Cardiac septum (tissue), 1 donor: ENCODE measurements around the gene SLC9A9. TPM values are rescaled to one million over a fixed set of nuclear protein-coding genes. Genes with fewer than 3 reads are reported as not detected.

Experiments used
- DNase-seq: peaks from one replicate; pipeline ENCODE4 v3.0.0-alpha.2; 2020; ENCODE audit warnings: low spot score
- intact Hi-C: fragments of 100-400 bp; cut with DNase I; formaldehyde crosslinking; loops from one replicate; pipeline ENCODE4 v1.14.0; 2022
- total RNA-seq: library from RNA; stranded (reverse); fragmentation: NEBNext Ultra II Directional; extraction: Animal tissue kit (Norgen Biotek cat#: 25700); gene quantifications from one replicate; pipeline ENCODE4 v1.2.1, GENCODE V29; 2021
- donor health status: DM: no; HTN: no; CAD: no.

The SLC9A9 gene
- total RNA-seq, 1 donor from 2014 or later: 3.6 TPM

DNA sequence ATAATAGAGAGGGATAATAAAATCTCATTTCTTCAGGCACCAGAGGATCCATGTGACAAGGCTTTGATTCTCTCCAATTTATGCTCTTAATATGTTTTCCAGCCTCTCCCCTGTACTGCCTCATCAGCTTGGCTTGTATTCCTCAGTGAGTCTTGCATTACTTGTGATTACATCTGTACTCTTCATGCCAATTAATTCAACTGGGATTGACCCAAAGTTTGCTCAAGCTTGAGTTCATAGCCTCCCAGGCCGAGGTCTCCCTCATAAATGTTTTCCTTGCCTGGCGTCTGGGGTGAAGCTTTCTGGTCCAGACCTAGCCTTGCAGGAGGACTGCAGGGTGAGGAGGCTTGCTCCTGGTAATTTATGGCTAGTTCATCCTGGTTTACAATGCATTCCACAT, 581.8 kb downstream of the SLC9A9 start:
- no peak for DNase-seq
- intact Hi-C loops: no loop called here

DNA sequence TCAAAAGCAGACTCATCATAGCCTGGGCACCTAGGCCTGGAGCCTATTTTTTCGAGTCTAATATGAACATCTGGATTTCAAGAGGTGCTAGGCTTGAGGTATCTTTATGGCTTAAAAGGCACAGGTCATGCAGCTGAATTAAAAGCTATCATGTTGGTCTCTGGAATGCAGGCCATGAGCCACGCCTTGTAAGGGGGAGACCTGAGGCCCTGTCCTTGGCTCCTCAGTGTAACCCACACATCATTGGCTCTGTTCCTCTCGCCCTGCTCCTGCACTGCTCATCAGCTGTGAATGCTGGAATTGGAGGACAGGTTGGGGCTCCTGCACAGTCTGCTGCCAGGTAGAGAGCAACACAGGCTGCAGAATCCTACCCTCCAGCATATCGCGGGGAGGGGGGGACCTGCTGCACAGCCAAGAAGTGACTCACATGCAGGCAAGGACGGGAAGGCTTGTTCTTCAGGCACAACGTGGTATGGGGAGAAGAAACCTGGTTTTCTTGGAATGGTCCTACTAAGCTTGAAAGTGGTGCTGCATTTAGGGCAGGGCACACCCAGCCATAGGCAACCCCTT, 582.7 kb downstream of the SLC9A9 start:
- DNase-seq: no peak
- intact Hi-C loops: no loop called here

GRCh38 chr3:143263852-143264513, 584.3 kb downstream of the SLC9A9 start:
- no peak for DNase-seq
- intact Hi-C loops: no loop called here

GRCh38 chr3:143261848-143262247, 586.4 kb downstream of the SLC9A9 start:
- no peak for DNase-seq
- intact Hi-C loops: no loop called here

- DNase-seq: no peak
- intact Hi-C loops: no loop called here
Measured at GRCh38 chr3:143258692-143259091, 589.6 kb downstream of the SLC9A9 start.

- DNase-seq: no peak
- intact Hi-C loops: no loop called here
Measured at GRCh38 chr3:143256416-143256815, 591.9 kb downstream of the SLC9A9 start.

- DNase-seq: no peak
- intact Hi-C loops: no loop called here
Measured at GRCh38 chr3:143255739-143256138, 592.5 kb downstream of the SLC9A9 start.

GRCh38 chr3:143252931-143253330, 595.3 kb downstream of the SLC9A9 start:
- no peak for DNase-seq
- intact Hi-C loops: no loop called here

- intact Hi-C loops: no loop called here
- DNase-seq: no peak
Measured at GRCh38 chr3:143249014-143249413, 599.3 kb downstream of the SLC9A9 start.

GRCh38 chr3:143247073-143247472, 601.2 kb downstream of the SLC9A9 start:
- intact Hi-C loops: no loop called here

GRCh38 chr3:143245692-143246091, 602.6 kb downstream of the SLC9A9 start:
- intact Hi-C loops: no loop called here
- DNase-seq: no peak

More at GRCh38 chr3:143247073-143247472, 601.2 kb downstream of the SLC9A9 start:
- no peak for DNase-seq

DNA sequence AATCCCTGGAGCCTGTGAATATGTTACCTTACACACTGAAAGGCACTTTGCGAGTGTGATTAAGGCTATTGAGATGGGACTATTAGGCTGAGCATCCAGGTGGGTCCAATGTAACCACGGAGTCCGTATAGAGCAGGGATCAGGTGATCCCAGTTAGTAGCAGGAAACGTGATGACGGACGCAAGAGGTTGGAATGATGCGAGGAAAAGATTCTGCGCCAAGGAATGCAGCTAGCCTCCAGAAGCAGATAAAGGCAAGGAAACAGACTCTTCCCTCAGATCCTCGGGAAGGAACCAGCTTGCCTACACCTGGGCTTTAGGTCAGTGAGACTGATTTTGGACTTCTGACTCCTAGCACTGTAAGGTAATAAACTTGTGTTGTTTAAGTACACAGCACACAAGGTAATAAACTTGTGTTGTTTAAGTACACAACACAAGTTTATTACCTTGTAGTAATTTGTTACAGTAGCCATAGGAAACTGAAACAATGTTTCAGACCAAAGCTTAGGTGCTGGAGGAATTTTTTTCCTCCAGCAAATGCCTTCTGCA, 603.7 kb downstream of the SLC9A9 start:
- intact Hi-C loops: no loop called here
- no peak for DNase-seq

- intact Hi-C loops: no loop called here
- no peak for DNase-seq
Measured at GRCh38 chr3:143243686-143244085, 604.6 kb downstream of the SLC9A9 start.

- intact Hi-C loops: no loop called here
- no peak for DNase-seq
Measured at GRCh38 chr3:143242691-143243090, 605.6 kb downstream of the SLC9A9 start.

- DNase-seq: no peak
Measured at GRCh38 chr3:143242101-143242500, 606.2 kb downstream of the SLC9A9 start.

GRCh38 chr3:143241481-143241951, 606.8 kb downstream of the SLC9A9 start:
- no peak for DNase-seq
- intact Hi-C loops: no loop called here

More at GRCh38 chr3:143242101-143242500, 606.2 kb downstream of the SLC9A9 start:
- intact Hi-C loops: no loop called here

- no peak for DNase-seq
- intact Hi-C loops: no loop called here
Measured at GRCh38 chr3:143240886-143241285, 607.4 kb downstream of the SLC9A9 start.

DNA sequence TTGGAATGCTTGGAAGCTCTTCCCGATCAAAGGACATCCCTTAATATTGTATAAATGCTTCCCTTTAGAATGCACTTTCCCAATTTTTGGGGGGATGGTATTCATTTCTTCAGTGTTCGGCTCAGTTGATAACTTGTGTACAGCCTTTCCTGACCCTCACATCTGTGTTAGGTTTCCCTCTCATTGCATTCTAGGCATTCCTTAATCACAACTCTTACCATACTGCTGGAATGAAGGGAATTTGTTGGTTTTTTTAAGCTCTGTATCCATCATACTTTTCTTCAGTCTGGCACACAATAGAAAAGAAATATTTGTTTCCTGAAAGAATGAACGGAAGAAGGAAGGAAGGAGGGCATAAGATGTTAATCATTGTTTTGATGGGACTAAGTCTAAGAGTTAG, 609.2 kb downstream of the SLC9A9 start:
- intact Hi-C loops: no loop called here
- DNase-seq: no peak

DNA sequence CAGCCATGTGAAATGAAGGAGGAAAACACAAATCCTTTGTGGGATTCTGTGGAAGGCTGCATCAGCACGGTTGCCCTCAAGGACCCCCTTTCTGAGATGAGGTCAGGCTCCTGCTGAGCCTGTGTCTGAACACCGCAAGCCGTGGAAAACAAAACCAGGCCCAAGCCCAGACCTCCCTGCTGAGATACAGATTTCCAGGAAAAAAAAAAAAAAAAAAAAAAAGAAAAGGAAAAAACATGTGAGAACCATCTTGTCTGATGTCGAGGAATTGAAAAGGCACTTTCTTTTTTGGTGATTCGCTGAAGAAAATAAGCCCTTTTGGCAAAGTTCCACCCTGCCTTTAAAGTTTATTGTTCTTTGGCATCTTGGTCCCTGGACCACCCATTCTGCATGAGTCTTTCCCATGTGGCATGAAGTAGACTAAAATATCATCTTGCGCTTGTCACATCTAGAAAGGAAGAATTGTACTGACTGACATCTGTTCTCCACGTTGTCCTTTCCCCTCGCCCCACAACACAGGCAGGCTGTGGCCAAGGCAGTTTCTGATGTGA, 611.1 kb downstream of the SLC9A9 start:
- DNase-seq: no peak
- intact Hi-C loops: no loop called here

- intact Hi-C loops: no loop called here
- DNase-seq: no peak
Measured at GRCh38 chr3:143236226-143236964, 611.9 kb downstream of the SLC9A9 start.
